Upper lobe of right lung (tissue), 1 donor: ENCODE measurements around the gene DYDC1. TPM values are rescaled to one million over a fixed set of nuclear protein-coding genes. Genes with fewer than 3 reads are reported as not detected.
"Not testable (repeated sequence)": the region's sequence is repeated elsewhere in the genome, so short reads cannot be mapped to it uniquely, and the experiment has no call there.

Experiments
- ATAC-seq: fragments of 200-7000 bp; cut with Tn5 transposase; one replicate; pipeline ENCODE4 v1.9.1; 2020; ENCODE audit warnings: mild to moderate bottlenecking, moderate library complexity
- DNase-seq: peaks from one replicate; pipeline ENCODE4 v3.0.0-alpha.2; 2020
- H3K27ac ChIP-seq: fragments of 200-600 bp; one replicate; pipeline ENCODE4 v1.8.0; 2022
- H3K27me3 ChIP-seq: fragments of 200-600 bp; one replicate; pipeline ENCODE4 v1.8.0; 2022; ENCODE audit warnings: mild to moderate bottlenecking
- H3K36me3 ChIP-seq: fragments of 200-600 bp; one replicate; pipeline ENCODE4 v1.8.0; 2022
- H3K4me1 ChIP-seq: fragments of 200-600 bp; one replicate; pipeline ENCODE4 v1.8.0; 2022
- H3K4me3 ChIP-seq: fragments of 200-600 bp; one replicate; pipeline ENCODE4 v1.8.0; 2022; ENCODE audit warnings: mild to moderate bottlenecking
- H3K9me3 ChIP-seq: fragments of 200-600 bp; one replicate; pipeline ENCODE4 v1.8.0; 2022
- CTCF ChIP-seq: fragments of 200-600 bp; IDR thresholded peaks from one replicate; pipeline ENCODE4 v1.8.0; 2022; ENCODE audit warnings: antibody characterized with exemption
- intact Hi-C: fragments of 100-400 bp; cut with DNase I; formaldehyde crosslinking; loops from one replicate; pipeline ENCODE4 v1.11.0; 2022
- total RNA-seq: library from RNA; stranded (reverse); fragmentation: NEBNext Ultra II Directional; extraction: Animal tissue kit (Norgen Biotek cat#: 25700); gene quantifications from one replicate; pipeline ENCODE4 v1.2.1, GENCODE V29; 2021
- donor health status: DM: no; HTN: yes; CAD: no; lungs with severe emphysema.

Gene DYDC1
- total RNA-seq, 1 donor from 2014 or later, result not detected

GRCh38 chr10:80313523-80313922 is 43.0 kb downstream of the DYDC1 start:
- H3K4me3 ChIP-seq, result no peak overlapping the region
- no peaks in the 10 kb centered on the region for H3K9me3 ChIP-seq
- intact Hi-C loops, result no loop called here
- ATAC-seq, result no peak
- no peak for DNase-seq
- no peaks in the 10 kb centered on the region for H3K27me3 ChIP-seq
- no peaks in the 10 kb centered on the region for H3K36me3 ChIP-seq
- no peaks in the 10 kb centered on the region for H3K4me1 ChIP-seq
- TF ChIP-seq CTCF, result no peak
- no peak overlapping the region for H3K27ac ChIP-seq

- H3K36me3 ChIP-seq, H3K27me3 ChIP-seq, H3K9me3 ChIP-seq, intact Hi-C loops, DNase-seq, H3K4me3 ChIP-seq, ATAC-seq, H3K4me1 ChIP-seq, H3K27ac ChIP-seq: not testable (repeated sequence)
Observed at GRCh38 chr10:80305989-80306388, 50.6 kb downstream of the DYDC1 start.

GRCh38 chr10:80296942-80297341 is 59.6 kb downstream of the DYDC1 start:
- no peak overlapping the region for H3K27ac ChIP-seq
- no peak for TF ChIP-seq CTCF
- peaks cover 9% of the 10 kb centered on the region for H3K9me3 ChIP-seq
- H3K36me3 ChIP-seq, result no peaks in the 10 kb centered on the region
- H3K4me1 ChIP-seq, result no peaks in the 10 kb centered on the region
- no peak overlapping the region for H3K4me3 ChIP-seq
- no peak for ATAC-seq
- intact Hi-C loops, result no loop called here
- H3K27me3 ChIP-seq, result no peaks in the 10 kb centered on the region
- no peak for DNase-seq

GRCh38 chr10:80292607-80293239 is 63.8 kb downstream of the DYDC1 start:
- H3K36me3 ChIP-seq, result no peaks in the 10 kb centered on the region
- no peak overlapping the region for H3K27ac ChIP-seq
- no peaks in the 10 kb centered on the region for H3K27me3 ChIP-seq
- no peak for DNase-seq
- H3K9me3 ChIP-seq, result no peaks in the 10 kb centered on the region
- intact Hi-C loops, result no loop called here
- no peak overlapping the region for H3K4me3 ChIP-seq
- no peaks in the 10 kb centered on the region for H3K4me1 ChIP-seq
- ATAC-seq, result no peak
- no peak for TF ChIP-seq CTCF

GRCh38 chr10:80290474-80291220 is 65.9 kb downstream of the DYDC1 start:
- H3K9me3 ChIP-seq, result no peaks in the 10 kb centered on the region
- H3K27me3 ChIP-seq, result no peaks in the 10 kb centered on the region
- no peaks in the 10 kb centered on the region for H3K36me3 ChIP-seq
- intact Hi-C loops, result no loop called here
- no peak overlapping the region for H3K27ac ChIP-seq
- DNase-seq (no peak), ATAC-seq (no peak)
- H3K4me3 ChIP-seq, result no peak overlapping the region
- TF ChIP-seq CTCF, result no peak
- no peaks in the 10 kb centered on the region for H3K4me1 ChIP-seq

- Histone ChIP-seq H3K27ac (no peak within 1 kb of the TSS), H3K4me3 (no peak within 1 kb of the TSS), H3K4me1 (no peaks in the 10 kb centered on the region), H3K9me3 (no peaks in the 10 kb centered on the region), H3K36me3 (no peaks in the 10 kb centered on the region), H3K27me3 (no peaks in the 10 kb centered on the region)
- intact Hi-C loops, result no loop called here
- DNase-seq, result no peak
- no peak for TF ChIP-seq CTCF
- ATAC-seq, result peak; percentile 69
Observed at GRCh38 chr10:80289451-80290287, 66.9 kb downstream of the DYDC1 start, which contains the start of gene MAT1A. MAT1A (minus strand) TSS chr10:80289658; CDS start chr10:80289423, 235 bp downstream.
